Duodenal mucosa (tissue), 2 donors: Measurements from ENCODE around the gene CD99.
"Not testable (repeated sequence)": the region's sequence is repeated elsewhere in the genome, so short reads cannot be mapped to it uniquely, and the experiment has no call there.

Experiments used
- H3K27ac ChIP-seq: one replicate; pipeline ENCODE4 v1.7.0; 2013; ENCODE audit warnings: low read depth, low read length
- H3K27me3 ChIP-seq, 2 donors: one replicate each; pipeline ENCODE4 v1.7.0; 2013; ENCODE audit warnings: low read length in 2 of 2, control low read depth in 1 of 2; ENCODE audit not compliant: insufficient read depth in 2 of 2, control insufficient read depth in 1 of 2
- H3K36me3 ChIP-seq, 2 donors: one replicate each; pipeline ENCODE4 v1.7.0; 2013; ENCODE audit warnings: low read length in 2 of 2, control low read depth in 1 of 2; ENCODE audit not compliant: insufficient read depth in 2 of 2, control insufficient read depth in 1 of 2
- H3K4me1 ChIP-seq, 2 donors: one replicate each; pipeline ENCODE4 v1.7.0; 2013; ENCODE audit warnings: low read length in 2 of 2, control low read depth in 1 of 2; ENCODE audit not compliant: insufficient read depth in 2 of 2, control insufficient read depth in 1 of 2
- H3K4me3 ChIP-seq, 2 donors: one replicate each; pipeline ENCODE4 v1.7.0; 2013; ENCODE audit warnings: low read length in 2 of 2, low read depth in 1 of 2
- H3K9ac ChIP-seq, 2 donors: one replicate each; pipeline ENCODE4 v1.7.0; 2013; ENCODE audit warnings: low read length in 2 of 2, low read depth in 1 of 2
- H3K9me3 ChIP-seq, 2 donors: one replicate each; pipeline ENCODE4 v1.7.0; 2013; ENCODE audit warnings: low read length in 2 of 2, control low read depth in 1 of 2; ENCODE audit not compliant: control insufficient read depth in 1 of 2

The CD99 gene

GRCh38 chrX:2748815-2749188, 57.7 kb downstream of the CD99 start:
- Histone ChIP-seq H3K27ac (no peak overlapping the region), H3K4me3 (no peak overlapping the region), H3K9me3 (no peaks in the 10 kb centered on the region), H3K36me3 (peaks cover 0 to under 1% of the 10 kb centered on the region in 2 donors), H3K4me1 (peaks cover 4 to 7% of the 10 kb centered on the region in 2 donors), H3K27me3 (no peaks in the 10 kb centered on the region), H3K9ac (no peak overlapping the region)

GRCh38 chrX:2751291-2751690, 60.2 kb downstream of the CD99 start:
- no peaks in the 10 kb centered on the region for H3K27me3 ChIP-seq
- H3K36me3 ChIP-seq, result no peaks in the 10 kb centered on the region
- no peak overlapping the region for H3K4me3 ChIP-seq
- H3K9ac ChIP-seq, result no peak overlapping the region
- H3K27ac ChIP-seq, result no peak overlapping the region
- no peaks in the 10 kb centered on the region for H3K9me3 ChIP-seq
- H3K4me1 ChIP-seq, result peaks cover 2 to 4% of the 10 kb centered on the region in 2 donors

- H3K9ac ChIP-seq, H3K9me3 ChIP-seq, H3K27ac ChIP-seq, H3K4me1 ChIP-seq, H3K36me3 ChIP-seq, H3K27me3 ChIP-seq, H3K4me3 ChIP-seq: not testable (repeated sequence)
Observed at GRCh38 chrX:2751874-2752300, 60.8 kb downstream of the CD99 start, which contains the start of gene XG. Gene XG, plus strand, starts transcription at chrX:2752040. Its CDS starts 235 bp downstream, at chrX:2752275.

GRCh38 chrX:2752441-2752840, 61.3 kb downstream of the CD99 start:
- not testable (repeated sequence) for H3K9me3 ChIP-seq, H3K27me3 ChIP-seq, H3K27ac ChIP-seq, H3K4me1 ChIP-seq, H3K9ac ChIP-seq, H3K36me3 ChIP-seq, H3K4me3 ChIP-seq

DNA sequence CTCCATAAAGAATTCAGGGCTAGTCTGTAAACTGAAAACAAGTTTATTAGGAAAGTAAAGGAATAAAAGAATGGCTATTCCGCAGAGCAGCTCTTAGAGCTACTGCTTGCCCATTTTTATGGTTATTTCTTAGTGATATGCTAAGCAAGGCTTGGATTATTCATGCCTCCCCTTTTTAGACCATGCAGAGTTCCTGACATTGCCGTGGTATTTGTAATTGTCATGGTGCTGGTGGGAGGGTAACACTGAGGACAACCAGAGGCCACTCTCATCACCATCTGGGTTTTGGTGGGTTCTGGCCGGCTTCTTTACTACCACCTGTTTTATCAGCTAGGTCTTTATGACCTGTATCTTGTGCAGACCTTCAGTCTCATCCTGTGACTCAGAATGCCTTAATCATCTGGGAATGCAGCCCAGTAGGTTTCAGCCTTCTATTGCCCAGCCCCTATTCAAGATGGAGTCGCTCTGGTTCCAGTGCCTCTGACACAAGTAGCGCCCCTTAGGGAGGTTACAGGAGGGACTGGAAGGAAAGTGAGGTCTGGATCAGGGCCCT, 64.1 kb downstream of the CD99 start:
- not testable (repeated sequence) for H3K9me3 ChIP-seq, H3K36me3 ChIP-seq, H3K27me3 ChIP-seq, H3K4me1 ChIP-seq, H3K27ac ChIP-seq, H3K4me3 ChIP-seq, H3K9ac ChIP-seq

DNA sequence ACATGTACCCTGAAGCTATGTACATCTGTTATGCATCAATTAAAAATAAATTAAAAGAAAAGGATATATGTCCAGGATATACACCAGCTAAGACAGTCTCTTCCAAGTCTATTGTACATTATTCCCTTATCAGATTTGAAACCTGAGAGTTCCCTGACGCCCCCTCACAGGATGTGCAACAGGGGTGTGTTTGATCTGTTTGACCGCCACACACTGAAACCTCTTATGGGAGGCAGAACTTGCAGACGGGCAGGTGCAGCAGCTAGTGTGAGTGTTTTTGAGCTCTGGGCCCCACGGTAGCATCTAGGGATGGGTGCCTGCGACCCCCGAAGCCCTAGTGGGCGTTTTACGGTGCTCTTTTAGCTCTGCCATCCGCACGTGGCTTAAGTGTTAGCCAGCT, 65.5 kb downstream of the CD99 start:
- Histone ChIP-seq H3K4me3 (no peak overlapping the region), H3K27ac (no peak overlapping the region), H3K9me3 (no peaks in the 10 kb centered on the region), H3K4me1 (no peaks in the 10 kb centered on the region), H3K27me3 (no peaks in the 10 kb centered on the region), H3K36me3 (no peaks in the 10 kb centered on the region), H3K9ac (no peak overlapping the region)

DNA sequence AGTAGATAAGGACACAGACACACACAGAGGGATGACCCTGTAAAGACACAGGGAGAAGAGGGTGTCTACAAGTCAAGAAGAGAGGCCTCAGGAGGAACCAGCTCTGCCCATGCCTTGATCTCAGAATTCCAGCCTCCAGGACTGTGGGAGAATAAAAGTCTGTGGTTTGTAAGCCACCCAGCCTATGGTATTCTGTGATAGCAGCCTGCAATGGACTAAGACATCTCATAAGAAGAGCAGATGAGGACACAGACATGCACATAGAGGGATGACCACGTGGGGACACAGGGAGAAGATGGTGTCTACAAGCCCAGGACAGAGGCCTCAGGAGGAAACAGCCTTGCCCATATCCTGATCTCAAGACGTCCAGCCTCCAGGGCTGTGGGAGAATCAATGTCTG, 70.2 kb downstream of the CD99 start:
- Histone ChIP-seq H3K9ac (no peak overlapping the region), H3K27me3 (no peaks in the 10 kb centered on the region), H3K4me1 (no peaks in the 10 kb centered on the region)

DNA sequence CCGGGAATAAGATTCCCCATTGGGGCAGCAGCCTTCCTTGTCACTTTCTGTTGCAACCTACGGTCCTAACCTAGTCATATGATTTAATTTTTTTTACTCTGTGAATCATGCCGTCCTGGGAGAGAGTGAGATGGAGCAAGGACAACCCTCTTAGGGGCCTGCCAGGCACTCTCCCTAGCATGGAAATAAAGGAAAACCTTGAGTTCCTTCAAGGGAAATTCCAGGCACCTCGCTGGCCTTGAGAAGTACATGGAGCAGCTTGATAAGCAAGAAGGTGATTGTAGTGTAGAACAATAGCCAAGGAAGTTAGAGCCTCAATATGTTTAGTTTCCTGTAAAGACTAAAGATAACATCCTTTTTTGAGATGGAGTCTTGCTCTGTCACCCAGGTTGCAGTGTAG, 71.6 kb downstream of the CD99 start:
- not testable (repeated sequence) for H3K4me3 ChIP-seq, H3K4me1 ChIP-seq, H3K36me3 ChIP-seq, H3K9ac ChIP-seq, H3K9me3 ChIP-seq, H3K27me3 ChIP-seq, H3K27ac ChIP-seq

More for the DNA sequence above, 70.2 kb downstream of the CD99 start:
- H3K36me3 ChIP-seq, result no peaks in the 10 kb centered on the region
- H3K4me3 ChIP-seq, result no peak overlapping the region
- H3K9me3 ChIP-seq, result no peaks in the 10 kb centered on the region
- H3K27ac ChIP-seq, result no peak overlapping the region

GRCh38 chrX:2764766-2765548, 73.9 kb downstream of the CD99 start:
- H3K27ac ChIP-seq, H3K4me1 ChIP-seq, H3K36me3 ChIP-seq, H3K4me3 ChIP-seq, H3K9me3 ChIP-seq, H3K27me3 ChIP-seq, H3K9ac ChIP-seq: not testable (repeated sequence)

GRCh38 chrX:2765549-2765830, 74.4 kb downstream of the CD99 start:
- Histone ChIP-seq H3K27ac (no peak overlapping the region), H3K9me3 (no peaks in the 10 kb centered on the region), H3K27me3 (no peaks in the 10 kb centered on the region), H3K36me3 (no peaks in the 10 kb centered on the region), H3K4me1 (peaks cover 0 to 4% of the 10 kb centered on the region in 2 donors), H3K9ac (no peak overlapping the region), H3K4me3 (no peak overlapping the region)
